NCI-H226 (cell line): ENCODE data around the gene B3GNT9.
A peak's percentile ranks its signal among the peaks of the same experiment; 100 is the strongest.

Experiments used
- DNase-seq: peaks from one replicate; pipeline ENCODE4 v3.0.0-alpha.2; 2015

Gene B3GNT9

GRCh38 chr16:67166110-67166547 is 15.3 kb upstream of the B3GNT9 start:
- DNase-seq = no peak

- DNase-seq = no peak
Observed at GRCh38 chr16:67165121-67166078, 14.6 kb upstream of the B3GNT9 start.

- DNase-seq = peak; percentile 36
Observed at GRCh38 chr16:67164599-67165061, 13.8 kb upstream of the B3GNT9 start, which contains the start of gene HSF4. HSF4 (plus strand) TSS chr16:67164745; CDS start chr16:67164812, 67 bp downstream.

GRCh38 chr16:67163999-67164558 is 13.3 kb upstream of the B3GNT9 start:
- DNase-seq = no peak

- no peak for DNase-seq
Observed at GRCh38 chr16:67163164-67163998, 12.6 kb upstream of the B3GNT9 start.

- DNase-seq = no peak
Observed at GRCh38 chr16:67162506-67163163, 11.8 kb upstream of the B3GNT9 start.

- no peak for DNase-seq
Observed at GRCh38 chr16:67161595-67162058, 10.8 kb upstream of the B3GNT9 start.

- no peak for DNase-seq
Observed at GRCh38 chr16:67158637-67159600, 8.1 kb upstream of the B3GNT9 start.

GRCh38 chr16:67157892-67158635 is 7.3 kb upstream of the B3GNT9 start:
- no peak for DNase-seq

GRCh38 chr16:67157106-67157748 is 6.4 kb upstream of the B3GNT9 start:
- DNase-seq = no peak

GRCh38 chr16:67156143-67156844 is 5.5 kb upstream of the B3GNT9 start:
- no peak for DNase-seq

GRCh38 chr16:67155295-67156142 is 4.7 kb upstream of the B3GNT9 start:
- DNase-seq = peak; percentile 51

GRCh38 chr16:67154578-67155294 is 3.9 kb upstream of the B3GNT9 start:
- no peak for DNase-seq

GRCh38 chr16:67151431-67152097 is 766 bp upstream of the B3GNT9 start:
- no peak for DNase-seq

GRCh38 chr16:67150047-67150832 is 558 bp downstream of the B3GNT9 start:
- DNase-seq = no peak
